22Rv1 (cell line): ENCODE data around the gene MTRF1.
A peak's percentile ranks its signal among the peaks of the same experiment; 100 is the strongest.

Experiments
- H3K27ac ChIP-seq: fragments of 450-650 bp; 2 replicates; pipeline ENCODE4 v1.5.1; 2017
- CTCF ChIP-seq: fragments of 450-650 bp; IDR thresholded peaks from 2 replicates; pipeline ENCODE4 v1.5.1; 2017; ENCODE audit warnings: mild to moderate bottlenecking
- ZFX ChIP-seq: fragments of 450-650 bp; IDR thresholded peaks from 2 replicates; pipeline ENCODE4 v1.6.1; 2017; ENCODE audit warnings: antibody characterized with exemption, borderline replicate concordance

MTRF1 gene

GRCh38 chr13:41203810-41204209, 59.6 kb downstream of the MTRF1 start:
- no peak for TF ChIP-seq ZFX
- no peak for TF ChIP-seq CTCF
- H3K27ac ChIP-seq, result no peak overlapping the region

GRCh38 chr13:41200126-41200525, 63.2 kb downstream of the MTRF1 start:
- H3K27ac ChIP-seq, result no peak overlapping the region
- TF ChIP-seq ZFX (no peak), CTCF (no peak)

DNA sequence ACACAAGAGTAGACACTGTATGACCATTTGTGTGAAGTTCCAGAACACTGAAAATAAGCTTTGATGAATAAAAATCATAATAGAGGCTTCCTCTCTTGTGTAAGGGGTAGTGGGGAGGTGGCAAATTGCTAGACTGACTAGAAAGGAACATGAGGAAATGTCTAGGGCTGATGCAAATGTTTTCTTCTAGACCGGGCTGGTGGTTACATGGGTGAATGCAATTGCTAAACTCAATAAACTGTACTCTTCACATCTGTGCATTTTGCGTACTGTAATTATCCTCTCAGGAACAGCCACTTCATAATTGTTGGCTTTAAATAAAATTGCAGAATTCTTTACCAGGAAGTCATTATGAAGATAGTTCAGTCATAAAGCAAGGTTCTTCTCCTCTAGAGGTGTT, 63.9 kb downstream of the MTRF1 start:
- no peak for TF ChIP-seq CTCF
- no peak for TF ChIP-seq ZFX
- H3K27ac ChIP-seq, result no peak overlapping the region

DNA sequence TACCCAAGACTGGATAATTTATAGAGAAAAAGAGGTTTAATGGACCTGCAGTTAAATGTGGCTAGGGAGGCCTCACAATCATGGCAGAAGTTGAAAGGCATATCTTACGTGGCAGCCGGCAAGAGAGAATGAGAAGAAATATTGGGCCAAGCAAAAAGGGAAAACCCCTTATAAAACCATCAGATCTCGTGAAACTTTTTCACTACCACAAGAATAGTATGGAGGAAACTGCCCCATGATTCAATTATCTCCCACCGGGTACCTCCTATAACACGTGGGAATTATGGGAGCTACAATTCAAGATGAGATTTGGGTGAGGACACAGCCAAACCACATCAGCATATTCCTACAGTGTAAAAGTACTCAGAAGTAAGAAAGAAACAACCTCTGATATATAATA, 64.3 kb downstream of the MTRF1 start:
- no peak overlapping the region for H3K27ac ChIP-seq
- no peak for TF ChIP-seq ZFX
- TF ChIP-seq CTCF, result no peak

- TF ChIP-seq CTCF (0 out of 2 replicates have a peak, but pooled peaks have one; percentile 7), ZFX (no peak)
- H3K27ac ChIP-seq, result no peak overlapping the region
Observed at GRCh38 chr13:41196620-41197019, 66.8 kb downstream of the MTRF1 start.

GRCh38 chr13:41196011-41196410, 67.4 kb downstream of the MTRF1 start:
- TF ChIP-seq ZFX, result no peak
- no peak for TF ChIP-seq CTCF
- H3K27ac ChIP-seq, result no peak overlapping the region

DNA sequence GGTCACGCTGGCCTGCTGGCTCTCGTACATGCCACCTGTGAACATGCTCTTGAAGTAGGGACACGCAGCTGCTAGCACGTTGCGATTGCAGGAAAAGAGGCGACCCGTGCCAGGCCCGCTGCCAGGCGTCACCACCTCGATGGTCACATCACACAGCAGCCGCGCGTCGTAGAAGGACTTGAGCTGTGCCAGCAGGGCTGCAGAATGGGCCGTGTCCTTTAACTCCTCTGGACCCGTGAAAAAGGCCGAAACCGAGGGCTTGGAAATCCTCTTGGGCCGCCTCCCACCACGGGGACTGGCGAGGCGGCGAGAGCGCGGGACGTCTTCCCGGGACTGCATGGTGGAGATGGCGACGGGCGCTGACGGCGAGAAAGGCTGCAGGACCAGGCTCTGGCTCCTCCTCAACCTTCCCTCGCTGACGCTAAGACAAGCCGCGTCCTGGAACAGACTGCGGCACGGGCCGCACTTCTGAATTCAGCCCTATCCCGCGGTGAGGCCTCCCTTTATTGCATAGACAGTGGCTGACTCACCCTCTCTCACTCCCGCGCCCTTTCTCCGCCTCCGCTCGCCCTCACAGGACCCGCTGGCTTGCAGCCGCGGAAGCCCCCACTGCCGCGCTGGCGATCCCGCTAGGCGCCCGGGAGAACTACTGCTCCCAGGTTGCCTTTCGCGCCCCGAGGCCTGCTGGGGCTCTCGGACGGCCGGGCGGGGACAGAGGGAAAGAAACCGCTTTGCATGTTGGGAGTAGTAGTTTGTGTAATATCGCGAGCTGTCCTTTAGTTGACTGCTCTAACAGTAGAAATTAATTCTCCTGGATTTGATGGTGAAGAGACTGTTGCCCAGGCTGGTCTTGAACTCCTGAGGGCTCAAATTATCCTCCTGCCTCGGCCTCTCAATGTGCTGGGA, 69.2 kb downstream of the MTRF1 start, which contains the start of gene KBTBD7:
TSS of gene KBTBD7 (minus strand) at position 651 of the 906 bp plus-strand sequence. CDS start at position 339, 312 bp downstream.
- TF ChIP-seq CTCF, result no peak
- TF ChIP-seq ZFX, result no peak
- H3K27ac ChIP-seq, result peak within 1 kb of the TSS; percentile 82
